ENCODE measurements around the gene CDKN2AIPNL. TPM values are rescaled to one million over a fixed set of nuclear protein-coding genes. Genes with fewer than 3 reads are reported as not detected.

CDKN2AIPNL gene
- total and polyA plus RNA-seq, 2 of the 8 experiments (the other 6 are each of a cell fraction or from before 2014, with no cell fraction given), result 40.0 to 56.3 TPM

- Histone ChIP-seq H3K79me2 (ENCODE audit: control insufficient read depth in 1 of 2, insufficient read depth in 2 of 2, low read length in 2 of 2) (no peaks in the 10 kb centered on the region), H2BK12ac (ENCODE audit: low read depth, low read length) (no peak overlapping the region), H3K23me2 (ENCODE audit: low read depth, low read length) (no peaks in the 10 kb centered on the region), H3K27ac (ENCODE audit: low read depth, low read length) (no peak overlapping the region), H2BK20ac (ENCODE audit: low read length) (no peak overlapping the region), H3K14ac (ENCODE audit: insufficient read length) (no peak overlapping the region), H2BK5ac (ENCODE audit: low read depth, low read length) (no peak overlapping the region), H3K79me1 (ENCODE audit: low read depth, low read length) (no peaks in the 10 kb centered on the region), H3K23ac (ENCODE audit: insufficient read length) (no peak overlapping the region), H3K9me3 (ENCODE audit: insufficient read depth in 2 of 2, low read depth in 1 of 2, low read length in 1 of 2) (no peaks in the 10 kb centered on the region), H2AK5ac (ENCODE audit: low read depth, low read length) (no peak overlapping the region), H3K4me1 (replicated peaks in 1 of 4; ENCODE audit: control insufficient read depth in 3 of 4, insufficient read depth in 4 of 4, low read length in 3 of 4) (peaks cover 0 to 7% (median 0%) of the 10 kb centered on the region in 4 experiments; a peak in 3 of 7 replicates), H3K18ac (ENCODE audit: extremely low read depth, low read length) (no peak overlapping the region; the same call in 1 of the 2 replicates), H4K8ac (ENCODE audit: extremely low read depth, insufficient read depth, low read length) (no peak overlapping the region), H4K5ac (ENCODE audit: insufficient read length, low read depth, low read length) (no peak overlapping the region), H2BK120ac (replicated peaks; ENCODE audit: low read depth, low read length) (no peak overlapping the region), H3K4me2 (ENCODE audit: insufficient read depth in 1 of 2, low read depth in 2 of 2, low read length in 2 of 2) (no peak overlapping the region), H3K27me3 (replicated peaks in 1 of 4; ENCODE audit: control insufficient read depth in 3 of 4, extremely low read depth in 1 of 4, insufficient read depth in 3 of 4, low read length in 3 of 4) (no peaks in the 10 kb centered on the region), H3K56ac (replicated peaks; ENCODE audit: insufficient read length, low read depth, low read length) (no peak overlapping the region), H2BK15ac (ENCODE audit: low read length) (no peak overlapping the region), H3K4me3 (ENCODE audit: extremely low read depth in 1 of 4, insufficient read depth in 2 of 4, low read depth in 3 of 4, low read length in 4 of 4) (no peak overlapping the region), H3K4ac (replicated peaks; ENCODE audit: insufficient read length, low read depth, low read length) (no peak overlapping the region), H4K20me1 (replicated peaks in 1 of 2; ENCODE audit: control insufficient read depth in 1 of 2, insufficient read depth in 2 of 2, low read length in 2 of 2) (no peaks in the 10 kb centered on the region), H2AFZ (ENCODE audit: low read length) (no peak overlapping the region; the same call in 1 of the 2 replicates), H3K9ac (replicated peaks in 1 of 4; ENCODE audit: extremely low read depth in 1 of 4, low read depth in 3 of 4, low read length in 3 of 4) (no peak overlapping the region), H4K91ac (replicated peaks; ENCODE audit: insufficient read length, low read length) (no peak overlapping the region), H3K36me3 (ENCODE audit: control insufficient read depth in 2 of 4, insufficient read depth in 4 of 4, low read length in 3 of 4) (no peaks in the 10 kb centered on the region)
- POLR2A ChIA-PET (ENCODE audit: partially characterized antibody), result interaction anchor here (1.3 kb wide), 1 partner anchor 43 kb away, joined by 3 read pairs; no protein-coding TSS in a partner anchor
- DNase-seq (ENCODE audit: low read depth in 1 of 2, low spot score in 2 of 2) (no peak), FAIRE-seq (no peak)
- WGBS, 2 experiments (ENCODE audit: extremely low coverage in 1 of 2, insufficient coverage in 1 of 2, insufficient read length in 1 of 2, insufficient replicate concordance in 2 of 2, low coverage in 1 of 2, low lambda C conversion rate in 2 of 2, missing lambda C conversion rate in 1 of 2), result 91% methylated on average over 7 of the region's 7 CpGs; no CpG with 5 or more reads in 1 of the 2 experiments
- CTCF ChIA-PET (ENCODE audit: partially characterized antibody), result interaction anchor here (0.7 to 7.8 kb wide), 3 partner anchors 10 to 164 kb away, joined by 3 to 91 read pairs (median 3); partner anchors contain the start of gene CDKN2AIPNL
- TF ChIP-seq TAF1 (IDR thresholded peaks at IDR 0.05; ENCODE audit: low read depth, low read length) (no peak), CBX8 (IDR thresholded peaks at IDR 0.05; ENCODE audit: borderline replicate concordance, low read depth, low read length) (no peak), USF2 (IDR thresholded peaks at IDR 0.05; ENCODE audit: low read length) (no peak), YY1 (IDR thresholded peaks at IDR 0.05; ENCODE audit: low read depth, low read length) (no peak), KDM5A (IDR thresholded peaks at IDR 0.05; ENCODE audit: low read length) (no peak), ATF2 (IDR thresholded peaks at IDR 0.05; ENCODE audit: low read length) (no peak), RBBP5 (IDR thresholded peaks at IDR 0.05; ENCODE audit: borderline replicate concordance, low read depth, low read length) (no peak), HDAC6 (IDR thresholded peaks at IDR 0.05; ENCODE audit: low read depth, low read length) (no peak), NRF1 (IDR thresholded peaks at IDR 0.05; ENCODE audit: low read depth, low read length) (no peak), SRF (IDR thresholded peaks at IDR 0.05; ENCODE audit: low read depth, low read length) (no peak), CHD1 (IDR thresholded peaks at IDR 0.05; ENCODE audit: low read depth, low read length) (no peak)
Measured at GRCh38 chr5:134422791-134423365, 11.2 kb upstream of the CDKN2AIPNL start.
